Measurements from ENCODE around the gene KIAA0753.

- TF ChIP-seq POLR2A (IDR thresholded peaks at IDR 0.05) (no peak), POLR2AphosphoS5 (IDR thresholded peaks at IDR 0.05) (no peak)
- TF ChIP-seq, protein P1, sequence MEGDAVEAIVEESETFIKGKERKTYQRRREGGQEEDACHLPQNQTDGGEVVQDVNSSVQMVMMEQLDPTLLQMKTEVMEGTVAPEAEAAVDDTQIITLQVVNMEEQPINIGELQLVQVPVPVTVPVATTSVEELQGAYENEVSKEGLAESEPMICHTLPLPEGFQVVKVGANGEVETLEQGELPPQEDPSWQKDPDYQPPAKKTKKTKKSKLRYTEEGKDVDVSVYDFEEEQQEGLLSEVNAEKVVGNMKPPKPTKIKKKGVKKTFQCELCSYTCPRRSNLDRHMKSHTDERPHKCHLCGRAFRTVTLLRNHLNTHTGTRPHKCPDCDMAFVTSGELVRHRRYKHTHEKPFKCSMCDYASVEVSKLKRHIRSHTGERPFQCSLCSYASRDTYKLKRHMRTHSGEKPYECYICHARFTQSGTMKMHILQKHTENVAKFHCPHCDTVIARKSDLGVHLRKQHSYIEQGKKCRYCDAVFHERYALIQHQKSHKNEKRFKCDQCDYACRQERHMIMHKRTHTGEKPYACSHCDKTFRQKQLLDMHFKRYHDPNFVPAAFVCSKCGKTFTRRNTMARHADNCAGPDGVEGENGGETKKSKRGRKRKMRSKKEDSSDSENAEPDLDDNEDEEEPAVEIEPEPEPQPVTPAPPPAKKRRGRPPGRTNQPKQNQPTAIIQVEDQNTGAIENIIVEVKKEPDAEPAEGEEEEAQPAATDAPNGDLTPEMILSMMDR (IDR thresholded peaks at IDR 0.05): no peak
These were observed 59.9 kb downstream of the KIAA0753 start for GRCh38 chr17:6580625-6581024.

Data from sigmoid colon (tissue), 4 donors.